Measurements from ENCODE around the gene DLST. TPM values are rescaled to one million over a fixed set of nuclear protein-coding genes. Genes with fewer than 3 reads are reported as not detected.

Gene DLST
- total and polyA plus RNA-seq, 2 of the 4 experiments (the other 2 are of a cell fraction): 58.6 to 119 TPM

GRCh38 chr14:74902941-74903705 is 21.4 kb downstream of the DLST start (continued):
- TF ChIP-seq SMC3 (IDR thresholded peaks at IDR 0.05; ENCODE audit: low read depth, low read length): no peak

- H3K14ac ChIP-seq (replicated peaks; ENCODE audit: low read depth, low read length): no peak overlapping the region
- ChIA-PET POLR2A (ENCODE audit: unreplicated experiment) (interaction anchor here (1.6 kb wide), 1 partner anchor 44 kb away, joined by 3 read pairs; no protein-coding TSS in a partner anchor), CTCF (interaction anchor here (0.5 to 2.9 kb wide), 7 partner anchors 11 to 1451 kb away, joined by 3 to 46 read pairs (median 4); no protein-coding TSS in a partner anchor)
- TF ChIP-seq ELK1 (IDR thresholded peaks at IDR 0.05; ENCODE audit: borderline replicate concordance, low read depth, low read length) (no peak), NFE2L2 (IDR thresholded peaks at IDR 0.05; ENCODE audit: low read depth, low read length) (no peak)
- no peak overlapping the region for H2BK20ac ChIP-seq (ENCODE audit: low read depth, low read length)
- no peak overlapping the region for H2AK5ac ChIP-seq (ENCODE audit: low read depth, low read length)
- H3K56ac ChIP-seq (ENCODE audit: extremely low read depth, insufficient read depth, low read length): no peak overlapping the region
- H4K20me1 ChIP-seq (ENCODE audit: insufficient read depth, low read length): peaks cover 8% of the 10 kb centered on the region
- BruUV-seq (replicated peaks): no TSS peak
- no peak for ATAC-seq (ENCODE audit: low read depth)
- in situ Hi-C loops (cut with MboI; ENCODE audit: low sequenced_read_pairs) (loop anchor here (5.0 kb wide), 1 partner anchor 43 kb away; no protein-coding TSS in a partner anchor), dilution Hi-C loops (cut with HindIII; ENCODE audit: low sequenced_read_pairs, unreplicated experiment) (no loop called here), intact Hi-C loops (cut with micrococcal nuclease) (loop anchor here (1.0 kb wide), 1 partner anchor 44 kb away; no protein-coding TSS in a partner anchor)
- H3K4me3 ChIP-seq (ENCODE audit: insufficient read depth, low read depth, low read length): no peak overlapping the region
- no peak overlapping the region for H2BK15ac ChIP-seq (ENCODE audit: low read depth, low read length)
- H4K91ac ChIP-seq (ENCODE audit: insufficient read depth, low read depth, low read length): no peak overlapping the region
- H2AK9ac ChIP-seq (replicated peaks; ENCODE audit: low read depth, low read length, poor library complexity): no peak overlapping the region
- H3K9ac ChIP-seq (ENCODE audit: low read depth, low read length): no peak overlapping the region
- WGBS, 2 experiments (ENCODE audit: extremely low coverage in 2 of 2, insufficient read length in 1 of 2): 60% methylated on average over 1 of the region's 6 CpGs; no CpG with 5 or more reads in 1 of the 2 experiments
- H3K79me1 ChIP-seq (ENCODE audit: low read depth in 1 of 2, low read length in 2 of 2): 0 out of 4 replicates have a peak, but pooled peaks cover 0 to under 1% of the 10 kb centered on the region in 2 experiments
- no peak overlapping the region for H3K23ac ChIP-seq (ENCODE audit: low read depth, low read length)
- no peak overlapping the region for H4K5ac ChIP-seq (ENCODE audit: low read depth, low read length)
- no peaks in the 10 kb centered on the region for H3K27me3 ChIP-seq (ENCODE audit: control insufficient read depth, insufficient read depth, low read length)
- no peak overlapping the region for H4K8ac ChIP-seq (ENCODE audit: low read depth in 2 of 2, low read length in 2 of 2)
- H2BK5ac ChIP-seq (ENCODE audit: low read depth, low read length, poor library complexity, severe bottlenecking): no peak overlapping the region
- no peak overlapping the region for H3K27ac ChIP-seq (ENCODE audit: insufficient read depth, low read length)
- no peaks in the 10 kb centered on the region for H3K9me3 ChIP-seq (ENCODE audit: control insufficient read depth, insufficient read depth, low read length)
- DNase-seq: no peak
- H3K9me1 ChIP-seq (ENCODE audit: insufficient read depth, low read length): peaks cover 3% of the 10 kb centered on the region; the same call in 1 of the 2 replicates
- H3K4ac ChIP-seq (ENCODE audit: low read depth, low read length): no peak overlapping the region
- no peak overlapping the region for H3K4me2 ChIP-seq (ENCODE audit: low read depth, low read length)
- H2BK120ac ChIP-seq (ENCODE audit: low read depth, low read length): no peak overlapping the region
- peaks cover 33% of the 10 kb centered on the region for H3K36me3 ChIP-seq (ENCODE audit: control insufficient read depth, insufficient read depth, low read length)
- no peaks in the 10 kb centered on the region; the same call in 1 of the 2 replicates for H3K4me1 ChIP-seq (ENCODE audit: control insufficient read depth, insufficient read depth, low read length)
- H3K18ac ChIP-seq (ENCODE audit: low read depth, low read length): no peak overlapping the region
- H2AFZ ChIP-seq (replicated peaks; ENCODE audit: low read length, poor library complexity): no peak overlapping the region
Measured at GRCh38 chr14:74904635-74905503, 23.2 kb downstream of the DLST start.

All from IMR-90 (cell line).